HG03571 (cell line): ENCODE measurements around the gene FAM81A.
"Not testable (repeated sequence)": the region's sequence is repeated elsewhere in the genome, so short reads cannot be mapped to it uniquely, and the experiment has no call there.

Source experiments
- ATAC-seq: cut with Tn5 transposase; IDR thresholded peaks from one replicate; pipeline ENCODE4 v1.9.1; 2021; ENCODE audit not compliant: unreplicated experiment

FAM81A gene

GRCh38 chr15:59484399-59484798 is 46.4 kb downstream of the FAM81A start:
- ATAC-seq = no peak

- ATAC-seq = no peak
Measured at GRCh38 chr15:59485036-59485435, 47.0 kb downstream of the FAM81A start.

- not testable (repeated sequence) for ATAC-seq
Measured at GRCh38 chr15:59489485-59489884, 51.5 kb downstream of the FAM81A start.

DNA sequence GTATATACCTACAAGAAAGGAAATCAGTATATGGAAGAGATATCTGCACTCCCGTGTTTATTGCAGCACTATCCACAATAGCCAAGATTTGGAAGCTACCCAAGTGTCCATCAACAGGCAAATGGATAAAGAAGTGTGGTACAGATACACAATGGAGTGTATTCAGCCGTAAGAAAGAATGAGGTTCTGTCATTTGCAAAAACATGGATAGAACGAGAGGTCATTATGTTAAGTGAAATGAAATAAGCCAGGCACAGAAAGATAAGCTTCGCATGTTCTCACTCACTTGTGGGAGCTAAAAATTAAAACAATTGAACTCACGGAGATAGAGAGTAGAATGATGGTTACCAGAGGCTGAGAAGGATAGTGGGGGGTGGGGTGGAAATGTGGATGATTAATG is 53.1 kb downstream of the FAM81A start:
- no peak for ATAC-seq

- ATAC-seq = no peak
Measured at GRCh38 chr15:59492389-59493377, 54.7 kb downstream of the FAM81A start.

GRCh38 chr15:59501597-59501996 is 63.6 kb downstream of the FAM81A start:
- ATAC-seq = no peak

DNA sequence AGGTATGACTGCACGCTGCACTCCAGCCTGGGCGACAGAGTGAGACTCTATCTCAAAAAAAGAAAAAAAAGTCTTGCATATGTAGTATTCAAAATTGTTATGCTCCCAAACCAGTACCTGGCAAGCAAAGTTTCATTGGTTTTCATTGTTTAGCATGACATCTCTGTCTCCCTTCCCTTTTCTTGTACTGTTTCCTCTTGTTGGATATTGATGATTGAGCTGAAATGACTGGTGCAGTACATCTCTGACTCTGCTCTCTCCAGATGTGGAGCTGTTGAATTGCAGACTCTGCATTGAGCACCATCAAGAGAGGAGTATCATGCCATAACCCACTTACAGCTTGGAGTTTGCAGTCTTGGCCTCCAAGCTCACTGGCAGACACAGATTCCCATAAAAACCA is 77.2 kb downstream of the FAM81A start:
- ATAC-seq = no peak

GRCh38 chr15:59516655-59517461 is 78.9 kb downstream of the FAM81A start:
- no peak for ATAC-seq

DNA sequence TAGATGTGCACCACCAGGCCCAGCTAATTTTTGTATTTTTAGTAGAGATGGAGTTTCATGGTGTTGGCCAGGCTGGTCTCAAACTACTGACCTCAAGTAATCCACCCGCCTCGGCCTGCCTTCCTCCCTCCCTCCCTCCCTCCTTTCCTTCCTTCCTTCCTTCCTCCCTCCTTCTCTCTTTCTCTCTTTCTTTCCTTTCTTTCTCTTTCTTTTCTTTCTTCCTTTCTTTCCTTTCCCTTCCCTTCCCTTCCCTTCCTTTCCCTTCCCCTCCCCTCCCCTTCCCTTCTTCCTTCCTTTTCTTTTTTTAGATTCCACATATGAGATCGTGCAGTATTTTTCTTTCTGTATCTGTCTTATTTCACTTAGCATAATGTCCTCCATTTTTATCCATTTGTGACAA is 81.3 kb downstream of the FAM81A start:
- ATAC-seq = no peak

DNA sequence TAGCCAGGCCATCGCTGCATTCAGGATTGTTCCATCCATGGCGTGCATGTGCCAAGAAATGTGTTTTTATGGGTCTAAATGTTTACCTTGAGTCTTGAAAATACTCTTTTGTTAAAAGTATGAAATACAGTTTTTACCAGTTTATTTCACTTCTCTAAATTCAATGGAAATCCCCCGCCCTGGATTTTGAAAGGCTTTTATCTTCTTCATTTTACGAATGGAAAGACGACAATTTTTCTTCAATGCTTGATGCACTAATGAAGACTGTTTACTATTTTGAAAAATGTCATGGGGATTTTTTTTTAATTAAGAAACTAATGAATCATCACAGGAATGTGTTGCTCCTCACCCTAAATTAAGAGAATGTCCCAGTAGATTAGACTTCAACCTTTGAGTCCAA is 83.5 kb downstream of the FAM81A start:
- no peak for ATAC-seq

- no peak for ATAC-seq
Measured at GRCh38 chr15:59522988-59523461, 85.0 kb downstream of the FAM81A start.

DNA sequence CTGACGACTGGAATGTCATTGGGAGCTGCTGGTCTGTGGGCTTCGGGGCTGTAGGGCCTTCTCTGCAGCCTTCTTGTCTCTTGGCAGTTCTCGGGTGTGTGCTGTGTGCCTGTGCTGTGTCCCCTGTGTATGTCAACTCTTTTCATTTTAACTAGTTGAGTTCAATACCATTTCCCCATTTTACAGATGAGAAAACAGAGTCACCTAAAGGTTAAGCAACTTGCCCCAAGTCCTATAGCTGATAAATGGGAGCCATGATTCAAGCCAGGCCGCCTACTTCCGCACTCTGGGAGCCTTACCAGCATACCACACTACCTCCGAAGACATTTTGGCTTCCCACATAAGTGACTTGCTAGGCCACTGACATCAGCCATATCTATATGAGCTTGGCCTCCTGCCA is 85.7 kb downstream of the FAM81A start:
- ATAC-seq = no peak

GRCh38 chr15:59524331-59524731 is 86.3 kb downstream of the FAM81A start:
- no peak for ATAC-seq

- not testable (repeated sequence) for ATAC-seq
Measured at GRCh38 chr15:59526466-59526865, 88.5 kb downstream of the FAM81A start.

DNA sequence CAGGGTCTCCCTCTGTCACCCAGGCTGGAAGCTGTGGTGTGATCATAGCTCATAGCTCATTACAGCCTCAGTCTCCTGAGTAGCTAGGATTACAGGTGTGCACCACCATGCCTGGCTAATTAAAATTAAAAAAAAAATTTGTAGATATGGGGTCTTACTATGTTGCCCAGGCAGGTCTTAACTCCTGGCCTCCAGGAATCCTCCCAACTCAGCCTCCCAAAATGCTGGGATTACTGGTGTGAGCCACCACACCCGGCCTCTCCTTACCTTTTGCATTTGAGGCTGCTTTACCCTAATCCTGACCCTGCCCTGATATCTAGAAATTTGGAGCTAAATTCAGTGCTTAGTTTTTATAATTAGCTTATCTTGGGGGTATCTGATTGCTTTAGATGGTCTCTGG is 90.4 kb downstream of the FAM81A start:
- no peak for ATAC-seq

- no peak for ATAC-seq
Measured at GRCh38 chr15:59528961-59529402, 91.0 kb downstream of the FAM81A start.

GRCh38 chr15:59531066-59531675 is 93.2 kb downstream of the FAM81A start:
- ATAC-seq = no peak

GRCh38 chr15:59532770-59533379 is 94.9 kb downstream of the FAM81A start:
- ATAC-seq = no peak

GRCh38 chr15:59536553-59536952 is 98.6 kb downstream of the FAM81A start:
- ATAC-seq = no peak

DNA sequence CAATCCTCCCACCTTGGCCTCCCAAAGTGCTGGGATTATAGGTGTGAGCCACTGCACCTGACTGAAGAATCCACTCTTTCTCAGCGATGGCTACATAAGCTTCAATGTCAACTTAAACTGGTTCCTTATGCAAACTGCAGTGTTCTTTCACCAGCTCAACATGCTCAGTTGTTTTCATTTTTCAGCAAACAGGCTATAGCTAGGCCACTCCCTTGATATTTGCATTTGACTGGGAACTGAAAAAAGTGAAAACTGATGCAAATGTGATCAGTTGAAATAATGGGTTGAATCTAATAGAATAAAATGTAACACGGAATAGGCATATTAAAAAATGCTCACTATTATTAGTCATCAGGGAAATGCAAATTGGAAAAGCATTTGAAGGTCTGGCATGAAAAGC is 99.4 kb downstream of the FAM81A start:
- no peak for ATAC-seq

DNA sequence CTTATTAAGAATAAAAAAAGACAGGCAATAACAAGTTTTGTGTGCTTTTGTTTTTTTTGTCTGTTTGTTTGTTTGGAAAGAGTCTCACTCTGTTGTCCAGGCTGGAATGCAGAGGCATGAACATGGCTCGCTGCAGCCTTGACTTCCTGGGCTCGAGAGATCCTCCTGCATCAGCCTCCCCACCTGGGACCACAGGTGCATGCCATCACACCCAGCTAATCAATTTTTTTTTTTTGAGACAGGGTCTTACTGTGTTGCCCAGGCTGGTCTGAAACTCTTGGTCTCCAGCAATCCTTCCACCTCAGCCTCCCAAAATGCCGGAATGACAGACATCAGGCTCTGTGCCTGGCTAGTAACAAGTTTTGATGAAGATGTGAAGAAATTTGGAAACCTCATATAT is 100.5 kb downstream of the FAM81A start:
- ATAC-seq = no peak
